HepG2 (cell line): Measurements from ENCODE around the gene CD4. TPM values are rescaled to one million over a fixed set of nuclear protein-coding genes. Genes with fewer than 3 reads are reported as not detected.

Source experiments
- AGO2 ChIP-seq: fragments of 200-400 bp; formaldehyde crosslinking; optimal IDR thresholded peaks from 2 replicates; pipeline ENCODE3; 2017; ENCODE audit warnings: mild to moderate bottlenecking, low read depth, low read length, moderate library complexity
- ATF3 ChIP-seq: sonication (generic); formaldehyde crosslinking; IDR thresholded peaks from 2 replicates; pipeline ENCODE4 v1.4.0; 2020; ENCODE audit warnings: missing genetic modification reagents
- CENPBD1 ChIP-seq: sonication (generic); formaldehyde crosslinking; IDR thresholded peaks from 2 replicates; pipeline ENCODE4 v1.8.0; 2022; ENCODE audit warnings: missing genetic modification reagents, low read depth, mild to moderate bottlenecking, borderline replicate concordance
- FOXA3 ChIP-seq: IDR thresholded peaks from 2 replicates; pipeline ENCODE4 v1.6.1; 2016; ENCODE audit warnings: missing genetic modification reagents, missing compliant biosample characterization
- IKZF5 ChIP-seq: IDR thresholded peaks from 2 replicates; pipeline ENCODE4 v1.6.1; 2018; ENCODE audit warnings: missing genetic modification reagents, mild to moderate bottlenecking, missing compliant biosample characterization
- KLF9 ChIP-seq: IDR thresholded peaks from 2 replicates; pipeline ENCODE4 v1.6.1; 2016; ENCODE audit warnings: low read depth
- MLLT10 ChIP-seq: sonication (generic); formaldehyde crosslinking; IDR thresholded peaks from 2 replicates; pipeline ENCODE4 v1.4.0; 2020; ENCODE audit warnings: missing genetic modification reagents
- NONO ChIP-seq, 2 experiments: fragments of 450-650 bp in 1 of 2; sonication (generic) in 1 of 2; formaldehyde crosslinking in 1 of 2; IDR thresholded peaks in 1 of 2; conservative IDR thresholded peaks in 1 of 2; 2 replicates each; pipeline versions ENCODE4 v1.6.1 to v1.8.0; 2017 to 2022; ENCODE audit warnings: mild to moderate bottlenecking in 1 of 2, missing genetic modification reagents in 1 of 2, moderate library complexity in 1 of 2
- NR2C2 ChIP-seq: sonication (generic); formaldehyde crosslinking; IDR thresholded peaks from 2 replicates; pipeline ENCODE4 v1.4.0; 2020; ENCODE audit warnings: missing genetic modification reagents, mild to moderate bottlenecking, moderate library complexity, borderline replicate concordance
- PHF21A ChIP-seq: sonication (generic); formaldehyde crosslinking; IDR thresholded peaks from 2 replicates; pipeline ENCODE4 v1.5.0; 2020; ENCODE audit warnings: mild to moderate bottlenecking, missing genetic modification reagents
- RARA ChIP-seq: IDR thresholded peaks from 2 replicates; pipeline ENCODE4 v1.6.1; 2016; ENCODE audit warnings: missing genetic modification reagents, missing compliant biosample characterization
- SALL1 ChIP-seq: sonication (generic); formaldehyde crosslinking; IDR thresholded peaks from 2 replicates; pipeline ENCODE4 v1.8.0; 2022; ENCODE audit warnings: mild to moderate bottlenecking, missing genetic modification reagents
- TAF1 ChIP-seq: sonication (generic); formaldehyde crosslinking; IDR thresholded peaks from 2 replicates; pipeline ENCODE4 v1.4.0; 2020; ENCODE audit warnings: missing genetic modification reagents
- TCF7 ChIP-seq: sonication (generic); IDR thresholded peaks from 2 replicates; pipeline ENCODE4 v1.6.1; 2016; ENCODE audit warnings: antibody characterized with exemption, low read depth
- ZBTB10 ChIP-seq: sonication (generic); formaldehyde crosslinking; IDR thresholded peaks from 2 replicates; pipeline ENCODE4 v1.4.0; 2020; ENCODE audit warnings: missing genetic modification reagents, borderline replicate concordance
- ZNF792 ChIP-seq: IDR thresholded peaks from 2 replicates; pipeline ENCODE4 v1.6.1; 2016
- polyA plus RNA-seq, 8 experiments: library from polyadenylated mRNA; depleted of rRNA in 3 of 8; stranded (reverse) in 7 of 8; unstranded in 1 of 8; fragments of >200 nt; fragmentation: Illumina TruSeq in 4 of 8; extraction: Trizol in 4 of 8; gene quantifications; 2 replicates each; pipeline versions ENCODE4 v1.2.1 to v1.2.3, GENCODE V29; 2011 to 2016; ENCODE audit warnings: low read depth in 4 of 8, missing spikeins in 1 of 8, mixed read lengths in 1 of 8; ENCODE audit not compliant: insufficient read depth in 1 of 8
- total RNA-seq, 5 experiments: library from RNA; depleted of rRNA; stranded (reverse); fragments of >200 nt; fragmentation: Illumina TruSeq; extraction: Trizol; gene quantifications; 2 replicates each; pipeline ENCODE4 v1.2.3, GENCODE V29; 2016; ENCODE audit warnings: low read depth in 1 of 5
- TF ChIP-seq, protein P1 (sequence below): sonication (generic); formaldehyde crosslinking; IDR thresholded peaks from 2 replicates; pipeline ENCODE4 v1.5.0; 2020; ENCODE audit warnings: mild to moderate bottlenecking, missing genetic modification reagents, moderate library complexity

CD4 gene
- total and polyA plus RNA-seq, 2 of the 13 experiments (the other 11 are each of a cell fraction or from before 2014, with no cell fraction given), result 0.07 to 0.95 TPM

DNA sequence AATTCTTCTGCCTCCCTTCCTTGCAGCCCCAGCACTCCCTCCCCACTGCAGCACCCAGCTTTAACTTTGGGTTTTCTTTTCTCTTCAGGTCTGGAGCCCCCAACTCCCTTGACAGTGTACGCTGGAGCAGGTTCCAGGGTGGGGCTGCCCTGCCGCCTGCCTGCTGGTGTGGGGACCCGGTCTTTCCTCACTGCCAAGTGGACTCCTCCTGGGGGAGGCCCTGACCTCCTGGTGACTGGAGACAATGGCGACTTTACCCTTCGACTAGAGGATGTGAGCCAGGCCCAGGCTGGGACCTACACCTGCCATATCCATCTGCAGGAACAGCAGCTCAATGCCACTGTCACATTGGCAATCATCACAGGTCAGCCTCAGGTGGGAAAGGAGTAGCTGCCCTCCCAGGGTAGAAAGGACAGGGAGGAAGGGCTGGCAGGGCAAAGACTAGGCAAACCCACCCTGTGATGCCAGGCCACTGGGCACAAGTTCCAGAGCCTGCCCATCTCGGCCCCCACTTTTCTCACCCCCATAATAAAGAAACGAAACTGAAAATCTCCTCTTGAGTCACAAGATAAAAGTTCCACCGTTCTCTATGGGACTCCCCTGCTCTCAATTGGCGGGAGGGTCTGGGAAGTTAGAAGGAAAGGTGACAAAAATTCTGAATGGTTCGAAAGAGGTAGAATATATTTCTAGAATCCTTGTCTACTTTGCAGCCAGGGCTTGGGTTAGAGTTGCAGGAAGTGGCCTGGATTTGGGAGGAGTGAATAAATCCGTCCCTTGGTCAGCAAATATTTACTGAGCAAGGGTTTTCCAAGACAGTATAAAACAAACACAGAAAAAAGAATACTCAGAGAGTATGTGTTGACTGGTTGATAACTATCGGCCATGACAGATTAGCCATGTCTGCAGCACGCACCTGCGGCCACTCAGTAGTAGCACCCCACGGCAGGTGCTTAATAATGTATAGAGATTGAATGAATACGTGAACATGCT is 13.8 kb upstream of the CD4 start (continued):
- TF ChIP-seq IKZF5 (CRISPR knock-in tag) (peak; percentile 72; the same call in 1 of the 2 replicates), NR2C2 (peak; percentile 17; the same call in 1 of the 2 replicates), SALL1 (CRISPR knock-in tag) (peak; percentile 37; the same call in 1 of the 2 replicates), ATF3 (CRISPR knock-in tag) (no peak), TAF1 (CRISPR knock-in tag) (no peak), AGO2 (no peak), TCF7 (peak; percentile 62), NONO (IDR thresholded peaks at IDR 0.05) (no peak), NONO (CRISPR knock-in tag; conservative IDR thresholded peaks at IDR 0.05) (no peak), MLLT10 (CRISPR knock-in tag) (no peak), FOXA3 (CRISPR knock-in tag) (peak; percentile 94), RARA (CRISPR knock-in tag) (peak; percentile 74), KLF9 (CRISPR knock-in tag) (0 out of 2 replicates have a peak, but pooled peaks have one; percentile 67), ZBTB10 (CRISPR knock-in tag) (peak; percentile 67; the same call in 1 of the 2 replicates), PHF21A (CRISPR knock-in tag) (peak; percentile 84), ZNF792 (CRISPR knock-in tag) (0 out of 2 replicates have a peak, but pooled peaks have one; percentile 41), CENPBD1 (CRISPR knock-in tag) (no peak)
- TF ChIP-seq, protein P1, sequence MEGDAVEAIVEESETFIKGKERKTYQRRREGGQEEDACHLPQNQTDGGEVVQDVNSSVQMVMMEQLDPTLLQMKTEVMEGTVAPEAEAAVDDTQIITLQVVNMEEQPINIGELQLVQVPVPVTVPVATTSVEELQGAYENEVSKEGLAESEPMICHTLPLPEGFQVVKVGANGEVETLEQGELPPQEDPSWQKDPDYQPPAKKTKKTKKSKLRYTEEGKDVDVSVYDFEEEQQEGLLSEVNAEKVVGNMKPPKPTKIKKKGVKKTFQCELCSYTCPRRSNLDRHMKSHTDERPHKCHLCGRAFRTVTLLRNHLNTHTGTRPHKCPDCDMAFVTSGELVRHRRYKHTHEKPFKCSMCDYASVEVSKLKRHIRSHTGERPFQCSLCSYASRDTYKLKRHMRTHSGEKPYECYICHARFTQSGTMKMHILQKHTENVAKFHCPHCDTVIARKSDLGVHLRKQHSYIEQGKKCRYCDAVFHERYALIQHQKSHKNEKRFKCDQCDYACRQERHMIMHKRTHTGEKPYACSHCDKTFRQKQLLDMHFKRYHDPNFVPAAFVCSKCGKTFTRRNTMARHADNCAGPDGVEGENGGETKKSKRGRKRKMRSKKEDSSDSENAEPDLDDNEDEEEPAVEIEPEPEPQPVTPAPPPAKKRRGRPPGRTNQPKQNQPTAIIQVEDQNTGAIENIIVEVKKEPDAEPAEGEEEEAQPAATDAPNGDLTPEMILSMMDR (CRISPR knock-in tag), result peak; percentile 24; the same call in 1 of the 2 replicates
